NCI-H748 (cell line): ENCODE results near the gene CRTAC1.

ENCODE experiments used
- DNase-seq: peaks from one replicate; lab custom pipeline; 2025; ENCODE audit not compliant: unreplicated experiment; lab: John Stamatoyannopoulos, UW

CRTAC1 gene

DNA sequence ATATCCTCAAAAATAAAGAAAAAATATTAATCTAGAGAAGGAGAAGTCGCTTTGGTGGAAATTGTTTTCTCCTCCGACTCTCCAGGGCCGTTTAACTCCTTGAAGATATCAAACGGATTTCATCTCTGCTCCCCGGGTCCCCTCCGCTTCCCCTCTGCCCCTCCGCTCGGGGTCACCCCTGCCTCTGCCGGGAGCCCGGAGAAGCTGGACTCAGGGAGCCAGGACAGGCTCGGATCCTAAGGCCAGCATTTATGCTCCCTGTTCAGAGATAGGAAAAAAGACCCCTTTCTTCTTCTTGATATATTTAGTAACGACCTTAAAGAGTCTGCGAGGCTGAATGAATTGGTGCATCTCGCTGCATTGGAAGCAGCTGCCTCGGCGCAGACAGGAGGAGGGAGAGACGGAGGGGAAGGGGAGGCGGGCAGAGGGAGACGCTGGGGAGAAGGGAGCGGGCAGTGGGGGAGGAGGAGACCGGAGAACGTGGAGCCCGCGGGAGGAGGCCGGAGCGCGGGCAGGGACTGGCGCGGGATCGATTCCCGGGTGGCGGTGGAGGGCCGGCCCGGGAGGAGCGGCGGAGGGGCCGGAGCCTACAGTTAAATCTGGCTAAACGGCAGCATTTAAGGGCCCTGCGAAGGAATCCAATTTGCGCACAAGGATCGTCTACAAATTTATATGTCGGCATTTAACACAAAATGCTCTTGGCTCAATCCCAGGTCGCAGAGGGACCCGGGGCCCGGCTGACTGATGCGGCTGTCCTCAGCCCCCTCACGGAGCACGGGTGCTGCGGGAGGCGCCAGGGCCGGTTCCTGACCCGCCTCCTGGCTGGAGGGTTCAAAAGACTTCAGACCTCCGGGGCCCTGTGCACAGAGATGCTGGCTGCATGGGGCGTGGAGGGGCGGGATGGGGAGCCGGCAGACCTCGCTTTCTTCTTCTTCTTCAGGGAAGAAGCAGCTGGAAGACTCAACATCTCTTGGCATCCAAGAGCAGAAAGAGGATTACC, 55.6 kb downstream of the CRTAC1 start:
- DNase-seq, result no peak

DNA sequence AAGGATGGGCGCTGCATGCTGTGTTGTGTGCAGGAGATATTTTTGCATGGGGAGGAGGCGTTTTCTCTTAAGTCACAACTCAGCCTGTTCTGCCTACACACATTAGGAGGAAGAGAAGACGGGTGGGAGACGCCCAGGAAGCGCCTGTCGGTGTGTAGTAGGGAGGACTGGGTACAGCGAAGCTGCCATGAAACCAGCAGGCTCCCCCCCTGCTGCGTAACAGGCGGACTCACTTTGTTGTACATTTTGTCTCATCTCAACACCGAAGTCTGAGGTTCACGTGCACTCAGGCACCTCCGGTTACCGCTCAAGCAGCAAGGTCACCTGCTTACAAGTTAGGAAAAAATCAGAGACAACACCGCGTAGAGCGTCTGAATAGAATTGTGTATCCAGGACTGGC, 56.3 kb downstream of the CRTAC1 start:
- DNase-seq, result no peak

DNA sequence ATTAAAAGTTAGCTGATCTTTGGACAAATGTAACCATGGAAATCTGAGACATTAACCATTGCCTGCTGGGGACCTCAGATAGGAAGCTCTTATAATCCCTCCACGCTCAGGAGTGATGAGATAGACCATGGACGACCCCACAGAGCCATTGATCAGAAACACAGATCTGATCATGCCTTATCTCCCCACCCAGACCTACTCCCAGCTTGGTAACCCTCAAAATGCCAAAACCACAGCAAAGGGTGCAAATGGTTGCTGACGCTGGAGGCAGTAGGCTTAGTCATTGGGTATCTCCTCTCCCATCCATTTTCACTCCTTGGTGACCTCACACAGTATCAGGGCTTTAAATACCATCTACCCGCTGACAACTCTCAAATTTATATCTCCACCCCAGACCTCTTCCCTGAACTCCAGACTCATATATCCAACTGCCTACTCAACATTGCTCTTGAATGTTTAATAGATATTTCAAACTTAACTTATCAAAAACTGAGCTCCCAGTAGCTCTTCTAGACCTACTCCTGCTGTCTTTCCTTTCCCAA, 60.8 kb downstream of the CRTAC1 start:
- DNase-seq, result no peak

DNA sequence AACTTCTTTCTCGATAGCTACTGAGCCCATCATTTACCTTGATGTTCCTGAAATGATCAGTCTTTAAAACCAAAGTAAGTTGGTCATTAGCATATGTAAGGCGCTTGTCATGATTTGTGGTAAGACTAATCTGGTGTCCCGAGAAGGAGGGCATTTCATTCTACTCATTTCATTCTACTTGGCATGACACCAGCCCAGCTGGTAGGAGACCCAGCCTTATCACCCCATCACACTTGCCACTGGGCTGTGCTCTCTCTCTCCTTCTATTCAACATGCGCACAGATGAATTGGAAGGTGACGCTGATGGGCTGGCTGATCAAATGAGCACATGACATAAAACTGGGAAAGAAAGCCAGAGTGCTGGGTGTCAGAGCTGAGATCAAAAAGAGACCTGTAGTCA, 65.7 kb downstream of the CRTAC1 start:
- DNase-seq, result no peak

DNA sequence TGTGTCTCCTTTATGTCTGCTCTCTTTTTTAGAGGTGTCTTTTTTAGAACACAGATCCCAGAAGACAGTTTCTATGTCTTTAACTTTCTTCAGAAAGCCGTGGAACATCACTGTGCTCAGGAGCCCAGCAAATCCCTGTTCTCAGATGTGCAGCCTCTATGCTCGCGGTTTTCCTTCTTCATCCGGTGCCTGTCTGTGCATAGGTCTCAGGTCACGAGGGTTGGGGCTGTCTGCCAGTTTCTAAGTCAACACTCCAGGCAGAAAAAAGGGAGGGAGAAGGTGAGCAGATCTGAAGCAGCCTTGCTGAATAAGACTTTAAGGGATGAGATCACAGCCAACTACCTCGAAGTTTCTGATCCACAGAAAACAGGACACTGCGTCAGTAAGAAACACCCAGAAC, 68.5 kb downstream of the CRTAC1 start:
- DNase-seq, result no peak

DNA sequence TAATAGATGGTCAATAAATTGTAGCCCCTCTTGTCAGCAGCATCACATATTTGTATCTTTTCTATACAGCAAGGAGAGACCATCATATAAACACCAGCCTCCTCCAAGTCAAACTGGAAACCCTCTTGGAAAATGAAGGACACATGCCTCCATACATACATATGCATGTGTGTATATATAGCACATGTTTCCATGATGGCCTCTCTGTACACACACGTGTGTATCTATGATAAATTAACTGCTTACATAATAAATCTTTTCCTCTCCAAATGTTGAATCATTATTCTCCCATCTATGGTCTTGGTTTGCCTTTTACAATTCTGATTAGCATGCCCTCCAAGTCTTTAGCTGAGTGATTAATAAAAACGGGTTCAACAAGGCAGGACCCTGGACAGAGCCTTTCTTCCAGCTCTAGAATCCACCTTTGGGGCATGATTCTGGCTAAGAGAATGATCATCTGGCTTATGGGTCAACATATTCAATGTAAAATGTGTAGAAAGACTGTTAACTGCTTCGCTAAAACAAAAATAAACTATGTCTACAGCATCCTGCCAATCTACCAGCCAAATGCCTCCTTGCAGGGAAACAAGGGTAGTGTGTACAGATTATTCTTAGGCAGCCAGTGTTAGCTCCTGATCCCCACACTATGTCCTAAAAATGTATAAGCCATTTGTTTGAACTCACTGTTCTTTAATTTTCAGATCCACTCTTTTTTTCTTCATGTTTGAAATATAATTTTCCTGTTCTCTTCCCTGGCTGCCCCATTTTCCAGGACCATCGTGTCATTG, 70.0 kb downstream of the CRTAC1 start:
- no peak for DNase-seq

DNA sequence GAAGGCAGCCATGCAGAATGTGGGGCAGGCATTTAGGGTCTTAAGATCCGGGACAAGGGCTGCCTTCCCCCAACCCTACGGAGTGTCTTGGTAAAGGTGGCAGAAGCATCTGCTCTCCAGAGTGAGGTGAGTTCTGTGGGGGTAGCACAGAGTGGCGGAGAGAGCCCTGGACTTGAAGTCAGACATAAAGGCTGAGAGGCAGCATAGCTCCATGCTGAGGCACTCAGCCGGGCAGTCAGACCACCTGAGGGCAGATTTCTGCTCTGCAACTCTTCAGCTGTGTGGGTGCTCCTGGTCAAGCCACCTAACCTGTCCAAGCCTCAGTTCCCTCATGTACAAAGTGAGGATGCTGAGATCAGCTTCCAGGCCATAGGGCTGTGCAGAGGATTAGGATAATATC, 81.0 kb downstream of the CRTAC1 start:
- DNase-seq, result no peak

DNA sequence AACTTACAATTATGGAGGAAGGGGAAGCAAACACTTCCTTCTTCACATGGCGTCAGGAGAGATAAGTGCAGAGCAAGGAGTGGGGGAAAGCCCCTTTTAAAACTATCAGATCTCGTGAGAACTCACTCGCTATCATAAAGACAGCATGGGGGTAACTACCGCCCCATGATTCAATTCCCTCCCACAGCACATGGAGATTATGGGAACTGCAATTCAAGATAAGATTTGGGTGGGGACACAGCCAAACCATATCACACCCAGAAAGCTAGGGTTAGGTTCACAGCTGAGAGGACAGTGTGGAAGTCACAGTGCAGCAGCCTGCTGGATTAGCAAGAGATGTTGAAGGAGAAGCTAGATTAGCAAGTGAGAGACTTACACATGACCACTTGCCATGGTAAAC, 81.6 kb downstream of the CRTAC1 start:
- no peak for DNase-seq

DNA sequence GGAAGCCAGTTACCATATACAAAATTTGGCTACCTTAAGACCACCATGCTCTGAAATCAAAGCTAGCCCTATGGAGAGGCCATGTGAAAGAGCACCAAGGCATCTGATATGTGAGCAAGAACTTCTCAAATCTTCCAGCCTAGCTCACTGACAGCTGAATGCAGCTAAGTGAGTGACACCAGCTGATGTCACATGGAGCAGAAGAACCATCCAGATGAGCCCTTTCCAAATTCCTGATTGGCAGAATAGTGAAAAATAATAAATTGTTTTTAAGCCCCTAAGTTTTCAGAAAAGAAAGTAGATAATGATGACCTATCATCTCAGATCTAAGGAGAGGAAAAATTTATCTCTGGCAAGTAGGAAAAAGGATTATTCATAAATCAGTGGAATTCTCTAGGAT, 85.6 kb downstream of the CRTAC1 start:
- no peak for DNase-seq

DNA sequence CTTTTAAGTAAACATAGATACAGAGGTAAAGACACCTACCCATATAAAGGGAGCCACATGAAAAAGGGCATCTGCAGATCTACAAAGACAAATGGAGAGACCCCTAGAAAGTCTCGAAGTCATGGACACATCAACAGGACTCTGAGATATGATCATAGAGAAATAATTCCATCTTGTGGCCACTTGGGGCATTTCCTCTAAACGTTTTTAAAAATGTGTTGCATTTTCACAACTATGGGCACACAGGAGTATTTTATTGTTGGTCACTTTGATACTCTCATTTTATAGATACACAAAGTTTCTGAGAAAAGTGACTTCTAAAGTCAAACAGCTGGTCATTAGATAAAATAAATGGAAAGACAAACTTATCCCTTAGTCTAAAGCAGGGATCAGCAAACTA, 87.1 kb downstream of the CRTAC1 start:
- no peak for DNase-seq

DNA sequence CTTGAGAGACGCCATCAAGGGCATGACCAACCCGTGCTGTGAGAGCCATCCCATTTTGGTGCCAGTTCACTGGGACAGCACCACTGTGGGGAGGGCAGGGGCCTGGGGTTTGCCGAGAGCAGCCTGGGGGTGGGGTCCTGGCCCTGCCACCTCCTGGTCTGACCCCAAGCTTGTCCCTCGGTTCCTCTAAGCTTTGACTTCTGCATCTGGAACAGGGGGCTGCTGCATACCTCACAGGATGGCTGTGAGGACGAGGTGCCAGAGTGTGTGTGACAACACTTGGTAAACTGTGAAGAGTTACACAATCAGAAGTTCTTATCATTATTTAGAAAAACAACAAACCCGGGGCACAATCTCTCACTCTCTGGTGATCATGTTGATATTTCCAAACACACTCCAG, 89.9 kb downstream of the CRTAC1 start:
- no peak for DNase-seq

DNA sequence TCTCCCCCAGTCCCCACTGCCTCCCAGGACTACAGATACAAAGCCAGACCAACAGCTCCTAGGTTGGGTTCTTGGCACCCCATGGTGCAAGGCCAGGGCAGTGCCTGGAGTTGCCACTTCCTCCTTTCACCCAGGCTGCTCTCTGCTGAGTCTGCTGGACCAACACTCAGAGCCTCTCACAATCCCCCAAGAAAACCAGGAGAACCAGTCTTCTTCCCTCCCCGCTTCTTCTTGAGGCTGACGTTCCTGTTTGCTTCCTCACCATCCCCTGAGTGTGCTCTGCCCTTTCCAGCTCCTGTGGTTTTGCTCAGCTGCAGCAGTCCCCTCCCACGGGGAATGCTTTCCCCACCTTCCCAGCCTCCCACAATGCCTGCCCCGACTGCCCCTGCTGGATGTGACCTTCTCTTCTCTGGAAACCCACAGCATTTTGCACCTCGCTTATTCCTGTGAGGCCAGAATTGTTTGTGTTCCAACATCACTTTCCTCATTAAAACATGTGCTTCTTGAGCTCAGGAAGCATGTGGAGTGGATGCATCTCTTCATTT, 90.9 kb downstream of the CRTAC1 start:
- DNase-seq, result no peak

DNA sequence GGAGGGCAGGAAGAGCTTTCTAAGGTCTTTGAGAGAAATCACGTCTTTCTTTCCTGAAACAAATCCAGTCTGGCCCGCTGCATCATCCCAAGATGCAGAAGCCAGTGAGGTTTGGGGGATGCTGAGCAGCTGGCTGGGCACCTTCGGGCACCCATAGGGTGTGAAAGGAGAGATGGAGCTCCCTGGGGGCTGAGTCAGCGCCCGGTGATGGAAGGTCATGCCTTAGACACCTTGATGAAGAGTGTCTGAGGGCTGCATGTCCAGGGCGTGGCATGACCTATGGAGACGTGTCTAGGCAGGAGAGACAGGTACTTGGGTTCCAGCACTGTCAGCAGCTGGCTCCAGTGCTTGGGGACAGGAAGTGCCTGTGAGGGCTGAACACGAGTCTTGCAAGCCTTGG, 92.5 kb downstream of the CRTAC1 start:
- peak; percentile 0 for DNase-seq

DNA sequence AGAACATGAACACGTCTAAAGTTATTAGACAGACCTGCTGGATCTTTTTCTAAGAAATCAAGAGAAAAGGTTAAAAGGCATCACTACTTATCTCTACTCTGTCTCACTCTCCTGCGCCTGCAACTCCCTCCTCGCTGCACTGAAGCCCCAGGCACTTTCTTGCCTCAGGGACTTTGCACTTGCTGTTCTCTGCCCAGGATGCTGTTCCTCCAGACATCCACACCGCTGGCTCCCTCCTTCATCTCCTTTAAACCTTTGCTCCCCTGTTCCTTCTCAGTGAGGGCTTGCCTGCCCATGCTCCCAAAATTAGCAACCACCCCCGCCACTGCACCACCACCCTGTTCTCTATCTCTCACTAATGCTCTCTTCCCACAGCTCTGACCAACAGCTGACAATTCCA, 93.4 kb downstream of the CRTAC1 start:
- DNase-seq, result no peak

DNA sequence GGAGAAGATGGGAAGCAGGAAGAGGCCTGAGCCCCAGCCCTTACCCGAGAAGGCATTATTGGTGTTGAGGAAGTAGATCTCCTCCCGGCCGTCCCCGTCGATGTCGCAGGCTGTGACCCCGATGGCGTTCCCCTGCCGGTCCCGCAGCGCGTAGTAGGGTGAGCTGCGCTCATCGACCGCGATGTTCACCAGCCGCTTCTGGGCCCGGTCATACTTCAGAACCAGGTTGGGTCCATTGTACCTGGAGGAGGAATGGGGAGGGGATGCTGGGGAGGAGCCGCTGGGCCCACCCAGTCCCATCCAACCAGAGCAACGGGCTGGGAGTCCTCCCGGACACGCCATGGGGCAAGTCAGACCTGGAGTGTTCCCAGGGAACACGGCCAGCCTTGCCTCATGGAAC, 94.3 kb downstream of the CRTAC1 start:
- no peak for DNase-seq

DNA sequence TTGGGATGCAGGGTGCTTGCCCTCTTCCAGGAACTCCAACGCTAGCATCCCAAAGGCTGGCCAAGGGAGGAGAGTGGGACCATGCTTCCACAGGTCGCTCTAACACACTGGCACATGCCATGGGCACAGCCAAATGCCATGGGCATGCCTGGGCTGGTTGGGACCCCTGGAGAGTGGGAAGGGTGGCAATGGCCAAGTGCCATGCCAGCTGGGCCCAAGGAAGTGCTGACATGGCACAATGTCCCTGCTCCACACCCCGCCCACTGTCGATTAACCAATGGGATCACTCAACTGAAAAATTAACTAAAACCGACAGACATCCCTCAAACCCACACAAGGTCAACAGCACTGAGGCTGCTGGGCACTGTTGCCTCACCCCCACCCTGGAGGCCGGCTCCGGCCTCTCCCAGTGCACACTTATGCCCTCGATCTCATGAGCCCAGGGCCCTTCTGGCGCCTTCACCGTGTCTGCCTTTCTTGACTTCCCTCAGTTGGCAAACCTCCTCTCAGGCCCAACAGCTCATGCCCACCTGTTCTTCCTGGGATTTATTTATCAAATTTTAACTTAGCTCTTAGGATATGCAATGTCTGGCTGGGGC, 97.4 kb downstream of the CRTAC1 start:
- no peak for DNase-seq

DNA sequence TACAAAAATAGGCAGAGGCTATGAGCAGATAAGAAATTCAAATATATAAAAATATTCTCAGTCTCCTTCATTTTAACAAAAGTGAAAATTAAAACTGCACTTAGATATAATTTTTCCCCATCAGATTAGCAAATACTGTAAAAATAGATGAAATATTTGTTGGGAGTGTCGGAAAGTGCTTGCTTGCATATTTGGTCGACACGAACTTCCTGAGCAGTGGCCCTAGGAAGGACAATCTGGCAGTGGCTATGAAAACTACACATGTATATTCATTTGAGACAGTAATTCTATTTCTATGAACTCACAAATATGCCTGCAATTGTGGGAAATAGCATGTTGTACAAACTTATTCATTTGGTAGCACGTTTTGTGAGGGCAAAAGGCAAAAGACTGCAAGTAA, 99.4 kb downstream of the CRTAC1 start:
- no peak for DNase-seq

DNA sequence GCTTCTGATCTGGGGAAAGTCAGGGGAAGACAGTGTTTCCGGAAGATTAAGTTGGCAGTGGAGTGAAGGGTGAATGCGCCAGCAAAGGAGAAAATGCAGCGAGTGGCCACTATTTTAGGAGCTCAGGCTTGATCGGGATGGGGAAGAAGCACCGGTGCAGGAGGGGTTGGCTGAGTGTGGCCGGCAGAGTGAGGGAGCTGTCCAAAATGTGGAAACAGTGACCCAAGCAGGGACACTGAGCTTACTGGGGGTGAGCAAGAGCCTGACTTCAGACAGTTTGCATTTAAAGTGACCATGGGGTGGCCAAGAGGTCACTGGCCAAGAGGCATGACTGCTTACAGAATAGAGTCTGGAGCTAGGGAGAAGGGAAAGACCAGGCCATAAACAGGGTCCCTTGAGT, 101.5 kb downstream of the CRTAC1 start:
- DNase-seq, result no peak

DNA sequence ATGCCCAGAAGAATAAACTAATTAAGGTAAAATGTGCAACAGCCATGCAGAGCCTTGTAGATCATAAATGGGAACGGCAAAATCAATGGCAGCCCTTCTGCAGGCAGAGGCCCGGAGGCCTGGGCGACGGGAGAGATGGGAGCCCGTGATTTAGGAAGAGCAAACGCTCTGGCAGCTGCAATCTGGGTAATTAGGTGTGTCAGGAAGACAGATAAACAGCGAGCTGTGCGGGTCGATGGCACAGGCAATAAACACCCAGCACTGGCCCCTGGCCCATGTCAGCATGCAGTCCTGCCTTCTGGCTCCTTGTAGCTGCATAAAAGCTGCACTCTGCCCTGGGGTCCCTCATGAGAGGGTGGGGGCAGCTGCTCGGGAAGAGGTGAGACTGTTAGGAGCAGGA, 102.8 kb downstream of the CRTAC1 start:
- peak; percentile 39 for DNase-seq

DNA sequence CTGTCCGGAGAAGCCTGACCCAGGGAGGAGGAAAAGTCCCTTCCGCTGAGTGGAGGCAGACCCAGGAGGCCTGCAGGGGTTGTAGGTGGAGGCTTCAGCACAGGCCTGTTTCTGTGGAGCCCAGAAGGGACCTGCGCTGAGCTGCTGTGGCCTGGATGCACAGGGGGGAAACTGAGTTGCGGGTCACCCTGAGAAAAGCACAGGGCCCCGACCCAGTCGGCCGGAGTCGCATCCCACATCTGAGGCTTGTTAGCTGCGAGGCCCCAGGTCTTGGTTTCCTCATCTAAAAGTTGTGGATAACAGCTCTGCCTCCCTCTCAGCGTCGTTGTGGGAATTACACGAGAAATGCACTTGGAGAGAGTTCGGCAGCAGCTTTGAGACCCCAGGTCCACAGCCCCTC, 104.4 kb downstream of the CRTAC1 start:
- no peak for DNase-seq

DNA sequence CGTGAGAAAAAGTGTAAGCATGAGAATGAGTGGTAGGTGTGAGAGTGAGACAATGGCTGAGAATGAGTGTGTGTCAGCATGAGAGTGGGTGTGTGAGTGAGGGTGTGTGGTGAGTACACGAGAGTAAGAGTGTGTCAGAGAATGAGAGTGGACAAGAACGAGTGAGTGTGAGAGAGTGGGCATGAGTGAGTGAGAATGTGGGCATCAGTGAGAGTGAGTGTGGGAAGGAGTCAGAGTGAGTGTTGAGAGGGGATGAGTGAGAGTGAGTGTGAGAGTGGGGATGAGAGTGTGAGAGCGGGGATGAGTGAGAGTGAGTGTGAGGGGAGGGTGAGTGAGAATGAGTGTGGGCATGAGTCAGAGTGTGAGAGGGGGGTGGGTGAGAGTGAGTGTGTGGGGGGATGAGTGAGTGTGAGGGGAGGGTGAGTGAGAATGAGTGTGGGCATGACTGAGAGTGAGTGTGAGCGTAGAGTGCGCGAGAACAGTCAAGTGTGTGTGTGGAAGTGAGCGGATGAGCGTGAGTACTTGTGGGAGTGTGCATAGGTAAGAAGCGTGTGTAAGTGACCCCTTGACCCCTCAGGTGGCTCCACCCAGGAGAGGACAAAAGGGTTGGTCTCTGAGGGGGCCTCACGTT, 105.0 kb downstream of the CRTAC1 start:
- no peak for DNase-seq
